Body of pancreas (tissue), 4 donors: Measurements from ENCODE around the gene SLC50A1.

Source experiments
- POLR2A ChIP-seq, 3 donors: fragments of 450-650 bp; IDR thresholded peaks; one replicate each; pipeline ENCODE4 v1.6.1; 2016; ENCODE audit warnings: antibody characterized with exemption in 3 of 3, mild to moderate bottlenecking in 2 of 3
- TF ChIP-seq, protein P1 (sequence below), 7 experiments: fragments of 450-650 bp in 4 of 7; fragments of 200-600 bp in 3 of 7; sonication (generic) in 3 of 7; IDR thresholded peaks; one replicate each; pipeline ENCODE4 v1.5.1; 2016 to 2019; ENCODE audit warnings: antibody characterized with exemption in 7 of 7

GRCh38 chr1:155113450-155113980 is 22.1 kb upstream of the SLC50A1 start:
- TF ChIP-seq, protein P1, sequence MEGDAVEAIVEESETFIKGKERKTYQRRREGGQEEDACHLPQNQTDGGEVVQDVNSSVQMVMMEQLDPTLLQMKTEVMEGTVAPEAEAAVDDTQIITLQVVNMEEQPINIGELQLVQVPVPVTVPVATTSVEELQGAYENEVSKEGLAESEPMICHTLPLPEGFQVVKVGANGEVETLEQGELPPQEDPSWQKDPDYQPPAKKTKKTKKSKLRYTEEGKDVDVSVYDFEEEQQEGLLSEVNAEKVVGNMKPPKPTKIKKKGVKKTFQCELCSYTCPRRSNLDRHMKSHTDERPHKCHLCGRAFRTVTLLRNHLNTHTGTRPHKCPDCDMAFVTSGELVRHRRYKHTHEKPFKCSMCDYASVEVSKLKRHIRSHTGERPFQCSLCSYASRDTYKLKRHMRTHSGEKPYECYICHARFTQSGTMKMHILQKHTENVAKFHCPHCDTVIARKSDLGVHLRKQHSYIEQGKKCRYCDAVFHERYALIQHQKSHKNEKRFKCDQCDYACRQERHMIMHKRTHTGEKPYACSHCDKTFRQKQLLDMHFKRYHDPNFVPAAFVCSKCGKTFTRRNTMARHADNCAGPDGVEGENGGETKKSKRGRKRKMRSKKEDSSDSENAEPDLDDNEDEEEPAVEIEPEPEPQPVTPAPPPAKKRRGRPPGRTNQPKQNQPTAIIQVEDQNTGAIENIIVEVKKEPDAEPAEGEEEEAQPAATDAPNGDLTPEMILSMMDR (IDR thresholded peaks at IDR 0.05): no peak
- no peak for TF ChIP-seq POLR2A (IDR thresholded peaks at IDR 0.05)
